GM13977 (cell line): ENCODE results near the gene CEP83.

Source experiments
- DNase-seq: peaks from one replicate; pipeline ENCODE4 v3.0.0; 2012; ENCODE audit warnings: low spot score
- in situ Hi-C: fragments of 300-500 bp; cut with MboI; formaldehyde crosslinking; loops from one replicate; pipeline ENCODE4 v1.12.0; 2022; ENCODE audit warnings: low sequenced_read_pairs, low pct_unique_long_range_greater_than_20kb, mixed read lengths, inconsistent platforms; ENCODE audit not compliant: unreplicated experiment
- TF ChIP-seq, protein P1 (sequence below): IDR thresholded peaks from 2 replicates; pipeline ENCODE4 v1.5.1; 2012; ENCODE audit warnings: mild to moderate bottlenecking, control low read depth; ENCODE audit not compliant: insufficient read depth; ENCODE audit errors: extremely low read depth, missing control alignments

The CEP83 gene

DNA sequence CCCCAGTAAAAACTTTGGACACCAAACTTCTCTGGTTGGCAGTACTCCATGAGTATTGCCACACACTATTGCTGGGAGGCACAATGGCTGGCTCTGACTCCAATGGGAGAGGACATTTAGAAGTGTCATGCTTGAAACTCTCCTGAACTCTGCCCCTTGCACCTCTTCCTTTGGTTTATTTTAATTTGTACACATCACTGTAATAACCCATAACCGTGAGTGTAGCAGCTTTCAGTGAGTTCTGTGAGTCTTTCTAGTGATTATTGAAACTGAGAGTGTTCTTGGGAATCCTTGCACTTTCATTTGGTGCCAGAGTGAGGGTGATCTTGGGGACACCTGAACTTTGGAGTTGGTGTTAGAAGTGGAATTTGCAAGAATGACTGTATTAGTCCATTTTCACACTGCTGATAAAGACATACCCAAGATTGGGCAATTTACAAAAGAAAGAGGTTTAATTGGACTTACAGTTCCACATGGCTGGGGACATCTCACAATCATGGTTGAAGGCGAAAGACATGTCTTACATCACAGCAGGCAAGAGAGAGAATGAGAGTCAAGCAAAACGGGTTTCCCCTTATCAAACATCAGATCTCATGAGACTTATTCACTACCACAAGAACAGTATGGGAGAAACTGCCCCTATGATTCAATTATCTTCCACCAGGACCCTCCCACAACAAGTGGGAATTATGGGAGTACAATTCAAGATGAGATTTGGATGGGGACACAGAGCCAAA, 41.3 kb upstream of the CEP83 start:
- in situ Hi-C loops: no loop called here
- TF ChIP-seq, protein P1, sequence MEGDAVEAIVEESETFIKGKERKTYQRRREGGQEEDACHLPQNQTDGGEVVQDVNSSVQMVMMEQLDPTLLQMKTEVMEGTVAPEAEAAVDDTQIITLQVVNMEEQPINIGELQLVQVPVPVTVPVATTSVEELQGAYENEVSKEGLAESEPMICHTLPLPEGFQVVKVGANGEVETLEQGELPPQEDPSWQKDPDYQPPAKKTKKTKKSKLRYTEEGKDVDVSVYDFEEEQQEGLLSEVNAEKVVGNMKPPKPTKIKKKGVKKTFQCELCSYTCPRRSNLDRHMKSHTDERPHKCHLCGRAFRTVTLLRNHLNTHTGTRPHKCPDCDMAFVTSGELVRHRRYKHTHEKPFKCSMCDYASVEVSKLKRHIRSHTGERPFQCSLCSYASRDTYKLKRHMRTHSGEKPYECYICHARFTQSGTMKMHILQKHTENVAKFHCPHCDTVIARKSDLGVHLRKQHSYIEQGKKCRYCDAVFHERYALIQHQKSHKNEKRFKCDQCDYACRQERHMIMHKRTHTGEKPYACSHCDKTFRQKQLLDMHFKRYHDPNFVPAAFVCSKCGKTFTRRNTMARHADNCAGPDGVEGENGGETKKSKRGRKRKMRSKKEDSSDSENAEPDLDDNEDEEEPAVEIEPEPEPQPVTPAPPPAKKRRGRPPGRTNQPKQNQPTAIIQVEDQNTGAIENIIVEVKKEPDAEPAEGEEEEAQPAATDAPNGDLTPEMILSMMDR: no peak

DNA sequence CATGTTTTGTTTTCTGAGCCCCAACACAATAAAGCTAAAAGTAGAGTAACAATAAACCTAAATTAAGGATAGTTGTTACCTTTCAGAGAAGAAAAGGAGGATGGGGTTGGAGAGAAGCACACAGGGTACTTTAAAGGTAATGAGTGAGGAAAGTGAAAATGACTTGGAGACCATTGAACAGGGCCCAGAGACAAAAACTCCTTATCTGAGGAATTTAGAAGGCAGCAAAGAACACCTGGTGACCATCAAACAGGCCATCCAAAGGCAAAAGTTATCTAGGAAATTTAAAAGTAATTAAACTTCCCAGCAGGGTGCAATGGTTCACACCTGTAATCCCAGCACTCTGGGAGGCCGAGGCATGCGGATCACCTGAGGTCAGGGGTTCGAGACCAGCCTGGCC, 39.0 kb upstream of the CEP83 start:
- TF ChIP-seq, protein P1: no peak
- in situ Hi-C loops: no loop called here
- no peak for DNase-seq

More for the DNA sequence above, 41.3 kb upstream of the CEP83 start:
- DNase-seq: no peak

DNA sequence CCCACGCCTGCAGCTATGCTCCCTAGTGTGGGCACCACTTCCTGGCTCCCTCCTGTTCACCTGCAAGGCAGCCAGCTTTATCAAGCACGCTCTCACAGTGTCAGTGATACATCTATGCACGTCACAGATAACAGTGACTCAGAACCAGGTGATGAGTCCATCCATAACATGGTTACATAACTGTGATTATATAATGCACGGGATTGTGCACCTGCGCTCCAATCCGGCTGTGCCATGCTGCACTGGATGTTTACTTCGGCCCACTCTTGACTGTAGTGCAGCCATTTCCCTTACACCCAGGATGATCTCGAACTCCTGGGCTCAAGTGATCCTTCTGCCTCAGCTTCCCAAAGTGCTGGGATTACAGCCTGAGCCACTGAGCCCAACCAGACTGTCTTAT, 38.4 kb upstream of the CEP83 start:
- in situ Hi-C loops: no loop called here
- TF ChIP-seq, protein P1: no peak
- no peak for DNase-seq

DNA sequence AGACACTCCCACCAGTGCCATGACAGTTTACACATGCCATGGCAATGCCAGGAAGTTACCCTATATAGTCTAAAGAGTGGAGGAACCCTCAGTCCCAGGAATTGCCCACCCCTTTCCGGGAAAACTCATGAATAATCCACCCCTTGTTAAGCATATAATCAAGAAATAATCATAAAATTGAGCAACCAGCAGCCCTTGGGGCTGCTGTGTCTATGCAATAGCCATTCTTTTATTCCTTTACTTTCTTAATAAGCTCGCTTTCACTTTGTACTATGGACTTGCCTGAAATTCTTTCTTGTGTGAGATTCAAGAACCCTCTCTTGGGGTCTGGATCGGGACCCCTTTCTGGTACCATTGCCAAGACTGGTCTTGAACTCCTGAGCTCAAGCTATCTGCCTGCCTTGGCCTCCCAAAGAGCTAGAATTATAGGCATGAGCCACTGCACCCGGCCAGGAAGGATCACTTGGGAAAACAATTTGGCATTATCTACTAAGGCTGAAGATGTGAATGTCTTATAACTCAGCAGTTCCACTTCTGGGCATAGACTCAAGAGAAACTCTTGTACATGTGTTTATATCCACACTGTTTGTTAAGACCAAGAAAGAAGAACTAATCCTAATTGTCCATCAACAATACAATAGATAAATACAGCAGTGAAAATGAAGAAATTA, 35.9 kb upstream of the CEP83 start:
- DNase-seq: no peak
- in situ Hi-C loops: no loop called here
- TF ChIP-seq, protein P1: no peak

DNA sequence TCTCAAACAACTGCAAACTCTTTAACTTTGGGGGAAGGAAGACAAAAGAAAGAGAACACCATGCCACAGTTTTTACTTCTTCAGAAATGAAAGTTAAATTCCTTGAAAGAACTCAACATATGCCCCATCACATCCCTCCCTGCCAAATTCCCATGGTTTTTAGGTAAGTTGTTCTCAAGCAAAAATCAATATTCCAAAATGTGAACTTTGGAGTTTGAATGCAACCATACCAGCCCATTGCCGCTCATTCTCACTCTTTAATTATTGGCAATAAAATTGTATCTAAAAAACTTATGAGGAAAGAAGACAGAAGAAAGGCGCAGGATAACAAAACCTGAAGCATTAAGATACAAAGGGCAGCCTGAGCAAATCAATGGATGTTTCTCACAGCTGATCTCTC, 31.8 kb upstream of the CEP83 start:
- TF ChIP-seq, protein P1: no peak
- DNase-seq: no peak
- in situ Hi-C loops: no loop called here

DNA sequence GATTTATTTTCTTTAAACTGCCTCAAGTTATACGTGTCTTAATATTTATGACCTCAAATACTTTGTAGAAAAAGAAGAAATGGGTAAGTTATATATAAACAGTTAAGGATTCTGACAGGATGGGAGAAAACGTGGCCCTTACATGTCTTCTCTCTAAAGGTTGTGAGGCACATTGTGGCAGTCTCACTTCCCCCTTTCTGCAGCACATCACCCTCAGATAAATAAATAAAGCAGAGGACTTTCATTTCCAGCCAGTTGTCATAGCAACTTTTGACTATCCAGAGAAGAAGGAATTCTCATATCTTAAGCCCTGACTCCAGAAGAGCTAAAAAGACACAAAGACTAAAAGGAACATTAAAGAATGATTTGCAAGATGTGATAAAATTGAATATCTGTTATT, 28.8 kb upstream of the CEP83 start:
- in situ Hi-C loops: no loop called here
- TF ChIP-seq, protein P1: no peak
- DNase-seq: peak; percentile 45
